ENCODE data around the gene DBX1.

Gene DBX1

GRCh38 chr11:20120134-20120925, 39.9 kb downstream of the DBX1 start:
- no peak for DNase-seq

- DNase-seq, result no peak
Measured at GRCh38 chr11:20119315-20119714, 41.0 kb downstream of the DBX1 start.

GRCh38 chr11:20118209-20118608, 42.1 kb downstream of the DBX1 start:
- DNase-seq, result no peak

GRCh38 chr11:20117291-20117690, 43.0 kb downstream of the DBX1 start:
- DNase-seq, result no peak

- no peak for DNase-seq
Measured at GRCh38 chr11:20116825-20117224, 43.5 kb downstream of the DBX1 start.

GRCh38 chr11:20114588-20114987, 45.7 kb downstream of the DBX1 start:
- no peak for DNase-seq

- DNase-seq, result no peak
Measured at GRCh38 chr11:20113149-20113438, 47.2 kb downstream of the DBX1 start.

GRCh38 chr11:20112291-20113148, 47.8 kb downstream of the DBX1 start:
- peak; percentile 94 for DNase-seq

- DNase-seq, result peak; percentile 41
Measured at GRCh38 chr11:20111871-20112270, 48.4 kb downstream of the DBX1 start.

- DNase-seq, result peak; percentile 90
Measured at GRCh38 chr11:20110908-20111669, 49.2 kb downstream of the DBX1 start.

- DNase-seq, result no peak
Measured at GRCh38 chr11:20109731-20110445, 50.4 kb downstream of the DBX1 start.

Data from NCI-H69 (cell line).